KBM-7 (cell line): ENCODE measurements around the gene KLHL9.
A peak's percentile ranks its signal among the peaks of the same experiment; 100 is the strongest.

Source experiments
- DNase-seq: peaks from one replicate; pipeline ENCODE4 v3.0.0-alpha.2; 2015
- in situ Hi-C: fragments of 300-500 bp; cut with MboI; formaldehyde crosslinking; loops from 2 replicates; pipeline ENCODE4 v1.14.3; 2020; ENCODE audit warnings: low sequenced_read_pairs, low pct_unique_long_range_greater_than_20kb, mixed read lengths

KLHL9 gene

GRCh38 chr9:21322911-21323461 lies 12.2 kb downstream of the KLHL9 start:
- DNase-seq = peak; percentile 94
- in situ Hi-C loops = loop anchor here (25.0 kb wide), 1 partner anchor 464 kb away; no protein-coding TSS in a partner anchor

GRCh38 chr9:21320465-21320864 lies 14.7 kb downstream of the KLHL9 start:
- DNase-seq = no peak
- in situ Hi-C loops = loop anchor here (25.0 kb wide), 1 partner anchor 467 kb away; no protein-coding TSS in a partner anchor

- in situ Hi-C loops = loop anchor here (25.0 kb wide), 1 partner anchor 469 kb away; no protein-coding TSS in a partner anchor
- DNase-seq = peak; percentile 69
These were observed 17.0 kb downstream of the KLHL9 start for GRCh38 chr9:21317956-21318923.

GRCh38 chr9:21316860-21317259 lies 18.3 kb downstream of the KLHL9 start:
- DNase-seq = no peak
- in situ Hi-C loops = loop anchor here (25.0 kb wide), 1 partner anchor 470 kb away; no protein-coding TSS in a partner anchor

- DNase-seq = no peak
- in situ Hi-C loops = loop anchor here (25.0 kb wide), 1 partner anchor 471 kb away; no protein-coding TSS in a partner anchor
These were observed 19.0 kb downstream of the KLHL9 start for GRCh38 chr9:21316032-21316842.

GRCh38 chr9:21314152-21314551 lies 21.1 kb downstream of the KLHL9 start:
- in situ Hi-C loops = loop anchor here (25.0 kb wide), 1 partner anchor 473 kb away; no protein-coding TSS in a partner anchor
- DNase-seq = no peak

- no peak for DNase-seq
- in situ Hi-C loops = loop anchor here (25.0 kb wide), 1 partner anchor 475 kb away; no protein-coding TSS in a partner anchor
These were observed 23.3 kb downstream of the KLHL9 start for GRCh38 chr9:21311889-21312288.

- in situ Hi-C loops = loop anchor here (25.0 kb wide), 1 partner anchor 482 kb away; no protein-coding TSS in a partner anchor
These were observed 30.0 kb downstream of the KLHL9 start, which contains the start of gene IFNA5 for GRCh38 chr9:21305213-21305612. IFNA5 (minus strand) TSS chr9:21305313; CDS start chr9:21305256, 57 bp downstream.

GRCh38 chr9:21295992-21296391 lies 39.2 kb downstream of the KLHL9 start:
- in situ Hi-C loops = no loop called here
- DNase-seq = no peak

More at GRCh38 chr9:21305213-21305612, 30.0 kb downstream of the KLHL9 start, which contains the start of gene IFNA5:
- no peak for DNase-seq

- in situ Hi-C loops = no loop called here
- DNase-seq = peak; percentile 77
These were observed 40.2 kb downstream of the KLHL9 start for GRCh38 chr9:21294904-21295538.

- DNase-seq = no peak
- in situ Hi-C loops = no loop called here
These were observed 40.8 kb downstream of the KLHL9 start for GRCh38 chr9:21294364-21294774.

GRCh38 chr9:21289848-21290247 lies 45.4 kb downstream of the KLHL9 start:
- DNase-seq = no peak
- in situ Hi-C loops = no loop called here

GRCh38 chr9:21287280-21287679 lies 47.9 kb downstream of the KLHL9 start:
- in situ Hi-C loops = no loop called here
- DNase-seq = no peak

GRCh38 chr9:21286659-21287058 lies 48.5 kb downstream of the KLHL9 start:
- no peak for DNase-seq
- in situ Hi-C loops = no loop called here

GRCh38 chr9:21286099-21286498 lies 49.1 kb downstream of the KLHL9 start:
- DNase-seq = no peak
- in situ Hi-C loops = no loop called here

GRCh38 chr9:21281275-21281674 lies 53.9 kb downstream of the KLHL9 start:
- no peak for DNase-seq
- in situ Hi-C loops = no loop called here
